Mucosa of stomach (tissue), 1 donor: Measurements from ENCODE around the gene CAMTA1.

Experiments used
- H3K27me3 ChIP-seq: one replicate; pipeline ENCODE4 v1.7.0; 2013; ENCODE audit warnings: mild to moderate bottlenecking, low read length; ENCODE audit not compliant: control insufficient read depth, insufficient read depth
- H3K36me3 ChIP-seq: one replicate; pipeline ENCODE4 v1.7.0; 2013; ENCODE audit warnings: low read length; ENCODE audit not compliant: control insufficient read depth, insufficient read depth
- H3K4me1 ChIP-seq: one replicate; pipeline ENCODE4 v1.7.0; 2013; ENCODE audit warnings: mild to moderate bottlenecking, low read length; ENCODE audit not compliant: control insufficient read depth, insufficient read depth
- H3K4me3 ChIP-seq: one replicate; pipeline ENCODE4 v1.7.0; 2013; ENCODE audit warnings: low read length
- H3K9ac ChIP-seq: one replicate; pipeline ENCODE4 v1.7.0; 2013; ENCODE audit warnings: mild to moderate bottlenecking, low read length, moderate library complexity
- H3K9me3 ChIP-seq: one replicate; pipeline ENCODE4 v1.7.0; 2013; ENCODE audit warnings: mild to moderate bottlenecking, low read length, moderate library complexity; ENCODE audit not compliant: control insufficient read depth
- donor health status: Pancreatic carcinoma.

Gene CAMTA1

GRCh38 chr1:7022058-7022457, 236.8 kb downstream of the CAMTA1 start:
- Histone ChIP-seq H3K9me3 (no peaks in the 10 kb centered on the region), H3K36me3 (no peaks in the 10 kb centered on the region), H3K4me1 (no peaks in the 10 kb centered on the region), H3K27me3 (no peaks in the 10 kb centered on the region), H3K4me3 (no peak overlapping the region), H3K9ac (no peak overlapping the region)

GRCh38 chr1:7025013-7025412, 239.8 kb downstream of the CAMTA1 start:
- Histone ChIP-seq H3K36me3 (no peaks in the 10 kb centered on the region), H3K9me3 (no peaks in the 10 kb centered on the region), H3K27me3 (no peaks in the 10 kb centered on the region), H3K9ac (no peak overlapping the region), H3K4me1 (no peaks in the 10 kb centered on the region), H3K4me3 (no peak overlapping the region)

- no peaks in the 10 kb centered on the region for H3K9me3 ChIP-seq
- H3K9ac ChIP-seq, result no peak overlapping the region
- no peaks in the 10 kb centered on the region for H3K4me1 ChIP-seq
- no peaks in the 10 kb centered on the region for H3K36me3 ChIP-seq
- no peak overlapping the region for H3K4me3 ChIP-seq
- no peaks in the 10 kb centered on the region for H3K27me3 ChIP-seq
Observed at GRCh38 chr1:7026169-7026568, 240.9 kb downstream of the CAMTA1 start.

- H3K27me3 ChIP-seq, result no peaks in the 10 kb centered on the region
- H3K4me1 ChIP-seq, result no peaks in the 10 kb centered on the region
- no peak overlapping the region for H3K9ac ChIP-seq
- H3K4me3 ChIP-seq, result no peak overlapping the region
- no peaks in the 10 kb centered on the region for H3K36me3 ChIP-seq
- no peaks in the 10 kb centered on the region for H3K9me3 ChIP-seq
Observed at GRCh38 chr1:7032992-7033391, 247.7 kb downstream of the CAMTA1 start.

GRCh38 chr1:7036386-7036785, 251.1 kb downstream of the CAMTA1 start:
- Histone ChIP-seq H3K4me1 (no peaks in the 10 kb centered on the region), H3K4me3 (no peak overlapping the region), H3K9me3 (no peaks in the 10 kb centered on the region), H3K27me3 (no peaks in the 10 kb centered on the region), H3K36me3 (no peaks in the 10 kb centered on the region), H3K9ac (no peak overlapping the region)

GRCh38 chr1:7039590-7040220, 254.5 kb downstream of the CAMTA1 start:
- H3K36me3 ChIP-seq, result no peaks in the 10 kb centered on the region
- H3K4me1 ChIP-seq, result no peaks in the 10 kb centered on the region
- H3K27me3 ChIP-seq, result peaks cover 4% of the 10 kb centered on the region
- no peaks in the 10 kb centered on the region for H3K9me3 ChIP-seq
- no peak overlapping the region for H3K9ac ChIP-seq
- no peak overlapping the region for H3K4me3 ChIP-seq

- no peaks in the 10 kb centered on the region for H3K9me3 ChIP-seq
- H3K27me3 ChIP-seq, result peaks cover 4% of the 10 kb centered on the region
- no peaks in the 10 kb centered on the region for H3K36me3 ChIP-seq
- H3K4me1 ChIP-seq, result no peaks in the 10 kb centered on the region
- H3K4me3 ChIP-seq, result no peak overlapping the region
- no peak overlapping the region for H3K9ac ChIP-seq
Observed at GRCh38 chr1:7040969-7041695, 255.9 kb downstream of the CAMTA1 start.

- Histone ChIP-seq H3K4me3 (no peak overlapping the region), H3K9me3 (no peaks in the 10 kb centered on the region), H3K27me3 (peaks cover 7% of the 10 kb centered on the region), H3K9ac (no peak overlapping the region), H3K4me1 (no peaks in the 10 kb centered on the region), H3K36me3 (no peaks in the 10 kb centered on the region)
Observed at GRCh38 chr1:7042322-7043190, 257.3 kb downstream of the CAMTA1 start.

- H3K4me3 ChIP-seq, result no peak overlapping the region
- H3K9me3 ChIP-seq, result no peaks in the 10 kb centered on the region
- H3K9ac ChIP-seq, result no peak overlapping the region
- H3K27me3 ChIP-seq, result peaks cover 9% of the 10 kb centered on the region
- H3K36me3 ChIP-seq, result no peaks in the 10 kb centered on the region
- H3K4me1 ChIP-seq, result no peaks in the 10 kb centered on the region
Observed at GRCh38 chr1:7043191-7043549, 257.9 kb downstream of the CAMTA1 start.

GRCh38 chr1:7043719-7044535, 258.7 kb downstream of the CAMTA1 start:
- peaks cover 9% of the 10 kb centered on the region for H3K27me3 ChIP-seq
- H3K9me3 ChIP-seq, result no peaks in the 10 kb centered on the region
- H3K36me3 ChIP-seq, result no peaks in the 10 kb centered on the region
- no peaks in the 10 kb centered on the region for H3K4me1 ChIP-seq
- H3K9ac ChIP-seq, result no peak overlapping the region
- H3K4me3 ChIP-seq, result no peak overlapping the region

- H3K27me3 ChIP-seq, result peaks cover 9% of the 10 kb centered on the region
- H3K4me1 ChIP-seq, result no peaks in the 10 kb centered on the region
- H3K4me3 ChIP-seq, result no peak overlapping the region
- no peaks in the 10 kb centered on the region for H3K36me3 ChIP-seq
- no peak overlapping the region for H3K9ac ChIP-seq
- no peaks in the 10 kb centered on the region for H3K9me3 ChIP-seq
Observed at GRCh38 chr1:7045897-7046296, 260.6 kb downstream of the CAMTA1 start.
